NAMALWA (cell line): ENCODE measurements around the gene NPY4R2.
"Not testable (repeated sequence)": the region's sequence is repeated elsewhere in the genome, so short reads cannot be mapped to it uniquely, and the experiment has no call there.

Source experiments
- DNase-seq: peaks from one replicate; pipeline ENCODE4 v3.0.0-alpha.2; 2015; ENCODE audit warnings: low spot score

The NPY4R2 gene

GRCh38 chr10:47918475-47918874 is at the start of gene NPY4R2:
Gene NPY4R2, plus strand, starts transcription at chr10:47918662. Its CDS starts 3,326 bp downstream, at chr10:47921988.
- not testable (repeated sequence) for DNase-seq

- not testable (repeated sequence) for DNase-seq
Observed at GRCh38 chr10:47870887-47871286, 47.6 kb upstream of the NPY4R2 start.

- not testable (repeated sequence) for DNase-seq
Observed at GRCh38 chr10:47871485-47872180, 46.8 kb upstream of the NPY4R2 start.

- DNase-seq: not testable (repeated sequence)
Observed at GRCh38 chr10:47872236-47872635, 46.2 kb upstream of the NPY4R2 start.

GRCh38 chr10:47884239-47884638 is 34.2 kb upstream of the NPY4R2 start:
- DNase-seq: not testable (repeated sequence)

GRCh38 chr10:47884934-47885333 is 33.5 kb upstream of the NPY4R2 start:
- DNase-seq: not testable (repeated sequence)

GRCh38 chr10:47886356-47886755 is 32.1 kb upstream of the NPY4R2 start:
- not testable (repeated sequence) for DNase-seq

GRCh38 chr10:47886827-47887226 is 31.6 kb upstream of the NPY4R2 start:
- not testable (repeated sequence) for DNase-seq

GRCh38 chr10:47890737-47891136 is 27.7 kb upstream of the NPY4R2 start:
- DNase-seq: not testable (repeated sequence)

- not testable (repeated sequence) for DNase-seq
Observed at GRCh38 chr10:47892494-47893261, 25.8 kb upstream of the NPY4R2 start.

GRCh38 chr10:47894571-47894970 is 23.9 kb upstream of the NPY4R2 start:
- DNase-seq: not testable (repeated sequence)

- DNase-seq: not testable (repeated sequence)
Observed at GRCh38 chr10:47897813-47898212, 20.6 kb upstream of the NPY4R2 start.

GRCh38 chr10:47909333-47909732 is 9.1 kb upstream of the NPY4R2 start:
- DNase-seq: not testable (repeated sequence)

- DNase-seq: not testable (repeated sequence)
Observed at GRCh38 chr10:47910486-47910885, 8.0 kb upstream of the NPY4R2 start.

- DNase-seq: not testable (repeated sequence)
Observed at GRCh38 chr10:47914052-47914451, 4.4 kb upstream of the NPY4R2 start.

- not testable (repeated sequence) for DNase-seq
Observed at GRCh38 chr10:47915849-47916548, 2.5 kb upstream of the NPY4R2 start.

GRCh38 chr10:47920610-47921009 is 2.1 kb downstream of the NPY4R2 start:
- DNase-seq: not testable (repeated sequence)

- DNase-seq: not testable (repeated sequence)
Observed at GRCh38 chr10:47922503-47922902, 4.0 kb downstream of the NPY4R2 start.

GRCh38 chr10:47924628-47925027 is 6.2 kb downstream of the NPY4R2 start:
- not testable (repeated sequence) for DNase-seq

- DNase-seq: not testable (repeated sequence)
Observed at GRCh38 chr10:47927147-47927916, 8.9 kb downstream of the NPY4R2 start.

GRCh38 chr10:47928225-47928624 is 9.8 kb downstream of the NPY4R2 start:
- not testable (repeated sequence) for DNase-seq

GRCh38 chr10:47932824-47933223 is 14.4 kb downstream of the NPY4R2 start:
- not testable (repeated sequence) for DNase-seq
